Body of pancreas (tissue), 4 donors: Measurements from ENCODE around the gene KRTAP10-4.

Experiments used
- POLR2A ChIP-seq, 3 donors: fragments of 450-650 bp; IDR thresholded peaks; one replicate each; pipeline ENCODE4 v1.6.1; 2016; ENCODE audit warnings: antibody characterized with exemption in 3 of 3, mild to moderate bottlenecking in 2 of 3
- TF ChIP-seq, protein P1 (sequence below), 7 experiments: fragments of 450-650 bp in 4 of 7; fragments of 200-600 bp in 3 of 7; sonication (generic) in 3 of 7; IDR thresholded peaks; one replicate each; pipeline ENCODE4 v1.5.1; 2016 to 2019; ENCODE audit warnings: antibody characterized with exemption in 7 of 7

GRCh38 chr21:44581158-44581557, 7.6 kb downstream of the KRTAP10-4 start:
- TF ChIP-seq, protein P1, sequence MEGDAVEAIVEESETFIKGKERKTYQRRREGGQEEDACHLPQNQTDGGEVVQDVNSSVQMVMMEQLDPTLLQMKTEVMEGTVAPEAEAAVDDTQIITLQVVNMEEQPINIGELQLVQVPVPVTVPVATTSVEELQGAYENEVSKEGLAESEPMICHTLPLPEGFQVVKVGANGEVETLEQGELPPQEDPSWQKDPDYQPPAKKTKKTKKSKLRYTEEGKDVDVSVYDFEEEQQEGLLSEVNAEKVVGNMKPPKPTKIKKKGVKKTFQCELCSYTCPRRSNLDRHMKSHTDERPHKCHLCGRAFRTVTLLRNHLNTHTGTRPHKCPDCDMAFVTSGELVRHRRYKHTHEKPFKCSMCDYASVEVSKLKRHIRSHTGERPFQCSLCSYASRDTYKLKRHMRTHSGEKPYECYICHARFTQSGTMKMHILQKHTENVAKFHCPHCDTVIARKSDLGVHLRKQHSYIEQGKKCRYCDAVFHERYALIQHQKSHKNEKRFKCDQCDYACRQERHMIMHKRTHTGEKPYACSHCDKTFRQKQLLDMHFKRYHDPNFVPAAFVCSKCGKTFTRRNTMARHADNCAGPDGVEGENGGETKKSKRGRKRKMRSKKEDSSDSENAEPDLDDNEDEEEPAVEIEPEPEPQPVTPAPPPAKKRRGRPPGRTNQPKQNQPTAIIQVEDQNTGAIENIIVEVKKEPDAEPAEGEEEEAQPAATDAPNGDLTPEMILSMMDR (IDR thresholded peaks at IDR 0.05), result no peak
- TF ChIP-seq POLR2A (IDR thresholded peaks at IDR 0.05), result no peak
